Keratinocyte (primary cell): ENCODE data around the gene PPFIBP2.

Experiments used
- EZH2 ChIP-seq: IDR thresholded peaks from one replicate; pipeline ENCODE4 v1.6.1; 2012; ENCODE audit warnings: inconsistent platforms, mild to moderate bottlenecking, low read length, moderate library complexity
- TF ChIP-seq, protein P1 (sequence below), 3 experiments: IDR thresholded peaks in 1 of 3; conservative IDR thresholded peaks in 1 of 3; optimal IDR thresholded peaks in 1 of 3; 2 replicates in 2 of 3; 3 replicates in 1 of 3; pipeline versions ENCODE3 to v1.5.1; 2011; ENCODE audit warnings: low read length in 3 of 3, mild to moderate bottlenecking in 3 of 3, moderate library complexity in 2 of 3, control low read depth in 1 of 3, inconsistent platforms in 1 of 3; ENCODE audit not compliant: insufficient read depth in 2 of 3; ENCODE audit errors: extremely low read depth in 1 of 3

DNA sequence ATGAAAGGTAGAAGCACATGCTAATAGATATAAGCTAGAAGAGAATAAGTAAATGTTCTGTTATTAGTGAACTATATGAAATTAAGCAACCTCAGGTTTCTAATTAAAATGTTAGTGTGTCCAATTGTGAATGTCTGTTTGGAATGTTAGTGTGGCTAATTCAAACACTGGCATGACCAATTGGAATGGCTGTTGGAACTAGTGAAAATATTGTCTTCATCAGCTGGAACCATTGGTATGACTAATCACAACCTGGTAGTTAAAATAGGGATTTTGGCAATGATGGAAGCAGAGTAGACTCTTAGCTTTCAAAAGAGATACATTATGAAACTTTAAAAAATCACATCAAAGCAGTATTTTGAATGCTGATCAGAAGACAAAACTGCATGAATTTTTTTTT lies 92.7 kb downstream of the PPFIBP2 start:
- TF ChIP-seq, protein P1, sequence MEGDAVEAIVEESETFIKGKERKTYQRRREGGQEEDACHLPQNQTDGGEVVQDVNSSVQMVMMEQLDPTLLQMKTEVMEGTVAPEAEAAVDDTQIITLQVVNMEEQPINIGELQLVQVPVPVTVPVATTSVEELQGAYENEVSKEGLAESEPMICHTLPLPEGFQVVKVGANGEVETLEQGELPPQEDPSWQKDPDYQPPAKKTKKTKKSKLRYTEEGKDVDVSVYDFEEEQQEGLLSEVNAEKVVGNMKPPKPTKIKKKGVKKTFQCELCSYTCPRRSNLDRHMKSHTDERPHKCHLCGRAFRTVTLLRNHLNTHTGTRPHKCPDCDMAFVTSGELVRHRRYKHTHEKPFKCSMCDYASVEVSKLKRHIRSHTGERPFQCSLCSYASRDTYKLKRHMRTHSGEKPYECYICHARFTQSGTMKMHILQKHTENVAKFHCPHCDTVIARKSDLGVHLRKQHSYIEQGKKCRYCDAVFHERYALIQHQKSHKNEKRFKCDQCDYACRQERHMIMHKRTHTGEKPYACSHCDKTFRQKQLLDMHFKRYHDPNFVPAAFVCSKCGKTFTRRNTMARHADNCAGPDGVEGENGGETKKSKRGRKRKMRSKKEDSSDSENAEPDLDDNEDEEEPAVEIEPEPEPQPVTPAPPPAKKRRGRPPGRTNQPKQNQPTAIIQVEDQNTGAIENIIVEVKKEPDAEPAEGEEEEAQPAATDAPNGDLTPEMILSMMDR (optimal IDR thresholded peaks at IDR 0.05 in 1 of 3, IDR thresholded peaks at IDR 0.05 in 1 of 3, conservative IDR thresholded peaks at IDR 0.05 in 1 of 3; ENCODE audit: extremely low read depth in 1 of 3, insufficient read depth in 2 of 3, low read length in 3 of 3): no peak
- TF ChIP-seq EZH2: no peak
